CD4-positive, alpha-beta T cell treated with Interferon gamma for 1 hour (primary cell): ENCODE measurements around the gene RHOXF2.

Experiments
- DNase-seq: peaks from one replicate; pipeline ENCODE4 v3.0.0-alpha.2; 2020

Gene RHOXF2

DNA sequence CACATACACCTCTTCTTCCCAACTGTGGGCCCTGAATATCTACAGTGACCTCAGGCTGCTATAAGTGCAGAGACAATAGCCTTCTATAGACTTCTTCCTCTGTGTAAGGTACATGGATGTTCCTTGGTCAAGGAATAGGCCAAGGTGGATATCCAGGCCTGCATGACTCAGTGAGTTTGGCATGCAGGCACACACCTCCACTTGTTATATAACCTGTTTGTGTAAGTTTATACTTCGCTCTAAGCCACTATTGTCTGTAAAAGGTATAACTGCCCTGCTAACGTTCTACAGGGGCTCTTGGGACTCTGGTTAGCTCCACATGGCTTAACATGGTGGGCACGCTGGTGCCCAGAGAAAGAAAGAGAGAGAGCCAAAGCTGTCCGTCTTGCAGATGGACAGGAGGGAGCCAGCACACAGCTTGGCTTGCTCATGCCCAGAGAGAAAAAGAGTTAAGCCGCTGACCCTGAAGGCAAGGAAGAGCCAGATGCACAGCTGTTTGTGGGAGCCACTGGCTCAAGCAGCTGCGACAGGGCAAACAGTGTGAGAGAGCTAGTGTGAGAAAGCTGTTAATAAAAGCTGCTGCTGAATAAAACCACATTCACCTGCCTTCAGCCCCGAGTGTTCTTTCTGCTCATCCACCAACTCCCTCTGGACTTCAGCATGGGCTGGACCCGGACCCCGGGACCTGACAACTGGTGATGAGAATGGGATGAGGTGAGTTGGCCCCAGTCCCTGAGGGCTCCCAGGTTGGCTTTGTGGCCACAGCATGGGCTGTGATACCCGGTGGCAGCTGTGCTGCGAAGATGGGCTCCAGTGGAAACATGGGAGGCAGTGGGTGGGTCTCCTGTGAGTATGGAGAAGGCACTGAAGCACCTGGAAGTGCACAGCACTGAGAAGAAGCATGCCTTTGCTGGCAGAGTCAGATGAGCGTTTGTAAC is 47.7 kb downstream of the RHOXF2 start:
- DNase-seq = no peak

DNA sequence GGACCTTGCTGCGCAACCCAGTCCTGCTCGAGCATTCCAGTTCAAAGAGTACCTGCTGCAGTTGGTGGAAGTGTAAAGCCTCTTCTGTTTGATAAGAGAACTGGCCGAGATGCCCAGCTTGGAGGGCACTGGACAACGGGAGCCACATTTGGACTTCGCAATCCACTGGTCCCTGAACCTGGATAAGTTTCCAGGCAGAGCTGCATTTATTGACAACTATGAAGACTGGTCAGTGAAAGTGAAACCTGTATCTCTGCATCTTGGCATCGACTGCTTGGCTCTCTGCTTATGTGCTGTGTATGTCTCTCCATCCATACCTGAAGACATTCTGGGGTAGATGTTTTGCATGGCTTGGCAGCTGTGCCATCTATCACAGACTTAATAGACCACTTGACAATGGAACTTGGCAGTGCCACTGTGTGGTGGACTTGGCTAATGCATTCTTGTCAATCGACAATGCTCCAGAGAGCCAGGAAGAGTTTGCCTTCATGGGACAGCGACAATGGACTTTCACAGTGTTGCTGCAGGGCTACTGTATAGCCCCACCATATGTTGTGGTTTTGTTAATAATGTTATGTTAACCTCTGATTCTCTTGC is 48.7 kb downstream of the RHOXF2 start:
- DNase-seq = no peak

DNA sequence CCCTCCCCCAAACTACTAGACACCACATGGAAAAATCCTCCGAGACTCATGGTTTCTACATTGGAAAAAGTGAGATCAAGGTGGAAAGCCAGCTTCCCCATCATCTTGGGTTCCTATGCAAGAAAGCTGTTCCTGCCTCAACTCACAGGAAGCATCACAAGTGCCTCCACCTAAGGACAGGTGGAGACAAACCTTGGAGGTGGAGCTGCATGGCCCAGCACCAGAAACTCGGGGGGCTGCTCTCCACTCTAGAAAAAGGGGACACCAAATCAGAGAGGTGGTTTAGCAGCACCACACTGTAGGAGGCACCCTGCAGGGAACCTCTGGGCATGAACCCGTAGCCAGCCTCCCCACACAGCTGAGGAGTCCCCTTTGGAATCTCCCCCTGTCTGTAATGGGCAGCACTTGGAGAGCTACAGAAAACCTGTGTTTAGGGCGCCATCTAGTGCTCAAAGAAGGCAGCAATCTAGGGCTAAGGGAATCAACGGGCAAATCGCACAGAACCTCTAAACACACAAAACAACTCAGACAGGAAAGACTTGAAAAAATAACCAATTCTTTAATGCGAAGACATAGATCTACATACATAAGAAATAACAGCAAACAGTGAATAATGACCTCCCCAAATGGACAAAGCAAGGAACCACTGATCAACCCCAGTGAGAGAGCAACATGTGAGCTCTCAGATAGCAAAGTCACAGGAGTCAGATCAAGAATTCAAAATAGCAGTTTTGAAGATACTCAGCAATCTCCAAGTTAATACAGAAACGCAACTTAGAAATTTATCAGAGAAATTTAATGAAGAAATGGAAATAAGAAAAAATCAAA is 55.2 kb downstream of the RHOXF2 start:
- DNase-seq = peak; percentile 42
